Astrocyte of the spinal cord (primary cell): ENCODE data around the gene GRHL1.

Experiments
- DNase-seq: peaks from one replicate; pipeline ENCODE4 v3.0.0; 2011; ENCODE audit warnings: low read depth, low spot score
- H3K4me3 ChIP-seq: 2 replicates; pipeline ENCODE4 v1.5.1; 2011; ENCODE audit warnings: low read depth, mild to moderate bottlenecking, low read length, moderate library complexity
- in situ Hi-C: cut with HindIII; loops from 2 replicates; pipeline ENCODE4 v1.10.0; 2017; ENCODE audit warnings: low sequenced_read_pairs
- TF ChIP-seq, protein P1 (sequence below): IDR thresholded peaks from 2 replicates; pipeline ENCODE4 v1.5.1; 2012; ENCODE audit warnings: low read depth, mild to moderate bottlenecking, low read length, inconsistent platforms

GRHL1 gene

GRCh38 chr2:9964334-9964980 is 13.0 kb downstream of the GRHL1 start:
- no peak for DNase-seq
- TF ChIP-seq, protein P1, sequence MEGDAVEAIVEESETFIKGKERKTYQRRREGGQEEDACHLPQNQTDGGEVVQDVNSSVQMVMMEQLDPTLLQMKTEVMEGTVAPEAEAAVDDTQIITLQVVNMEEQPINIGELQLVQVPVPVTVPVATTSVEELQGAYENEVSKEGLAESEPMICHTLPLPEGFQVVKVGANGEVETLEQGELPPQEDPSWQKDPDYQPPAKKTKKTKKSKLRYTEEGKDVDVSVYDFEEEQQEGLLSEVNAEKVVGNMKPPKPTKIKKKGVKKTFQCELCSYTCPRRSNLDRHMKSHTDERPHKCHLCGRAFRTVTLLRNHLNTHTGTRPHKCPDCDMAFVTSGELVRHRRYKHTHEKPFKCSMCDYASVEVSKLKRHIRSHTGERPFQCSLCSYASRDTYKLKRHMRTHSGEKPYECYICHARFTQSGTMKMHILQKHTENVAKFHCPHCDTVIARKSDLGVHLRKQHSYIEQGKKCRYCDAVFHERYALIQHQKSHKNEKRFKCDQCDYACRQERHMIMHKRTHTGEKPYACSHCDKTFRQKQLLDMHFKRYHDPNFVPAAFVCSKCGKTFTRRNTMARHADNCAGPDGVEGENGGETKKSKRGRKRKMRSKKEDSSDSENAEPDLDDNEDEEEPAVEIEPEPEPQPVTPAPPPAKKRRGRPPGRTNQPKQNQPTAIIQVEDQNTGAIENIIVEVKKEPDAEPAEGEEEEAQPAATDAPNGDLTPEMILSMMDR, result no peak
- in situ Hi-C loops, result loop anchor here (10.0 kb wide), 1 partner anchor 70 kb away; no protein-coding TSS in a partner anchor
- H3K4me3 ChIP-seq, result no peak overlapping the region

- TF ChIP-seq, protein P1, result no peak
- in situ Hi-C loops, result loop anchor here (10.0 kb wide), 1 partner anchor 70 kb away; no protein-coding TSS in a partner anchor
- no peak for DNase-seq
- no peak overlapping the region for H3K4me3 ChIP-seq
Observed at GRCh38 chr2:9965119-9965822, 13.8 kb downstream of the GRHL1 start.

- no peak for DNase-seq
- TF ChIP-seq, protein P1, result no peak
- in situ Hi-C loops, result loop anchor here (10.0 kb wide), 1 partner anchor 68 kb away; no protein-coding TSS in a partner anchor
- no peak overlapping the region for H3K4me3 ChIP-seq
Observed at GRCh38 chr2:9966491-9967022, 15.1 kb downstream of the GRHL1 start.

DNA sequence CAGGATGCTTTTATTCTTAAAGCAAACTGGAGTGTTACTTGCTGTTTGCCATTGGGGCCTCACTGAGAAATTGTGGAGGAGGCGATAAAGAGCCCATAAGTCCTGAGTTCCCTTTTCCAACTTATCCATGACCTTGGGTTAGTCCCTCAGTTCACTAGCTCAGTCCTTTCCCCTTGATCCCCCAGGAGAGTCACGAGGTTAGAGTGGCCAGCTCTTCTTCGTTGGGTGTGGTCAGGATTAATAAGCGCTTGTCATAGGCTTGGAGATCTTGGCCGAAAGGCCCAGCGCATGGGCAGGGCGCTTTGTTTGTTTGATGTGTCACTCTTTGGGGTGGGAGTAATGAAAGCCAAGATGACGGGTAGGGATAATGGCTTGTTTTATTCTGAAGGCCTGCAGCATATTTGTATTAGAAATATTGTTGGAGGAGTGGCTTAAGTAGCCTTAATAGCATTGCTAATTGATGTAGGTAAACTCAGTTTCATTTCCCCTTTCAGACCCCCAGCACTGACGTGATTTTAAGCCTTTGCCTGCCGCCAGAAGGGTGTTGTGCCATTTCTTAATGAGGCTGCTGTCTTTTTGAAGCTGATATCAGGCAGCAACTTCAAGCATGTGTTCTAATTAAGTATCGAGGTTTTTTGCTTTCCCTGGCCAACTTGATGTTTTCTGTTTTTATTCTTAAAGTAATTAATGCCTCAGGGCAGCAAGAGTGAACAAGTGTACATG is 15.7 kb downstream of the GRHL1 start:
- no peak overlapping the region for H3K4me3 ChIP-seq
- in situ Hi-C loops, result loop anchor here (10.0 kb wide), 1 partner anchor 68 kb away; no protein-coding TSS in a partner anchor
- no peak for DNase-seq
- TF ChIP-seq, protein P1, result no peak

GRCh38 chr2:9968553-9969497 is 17.3 kb downstream of the GRHL1 start:
- in situ Hi-C loops, result loop anchor here (10.0 kb wide), 1 partner anchor 66 kb away; no protein-coding TSS in a partner anchor
- no peak for DNase-seq
- H3K4me3 ChIP-seq, result no peak overlapping the region
- TF ChIP-seq, protein P1, result no peak
